GM12872 (cell line): ENCODE measurements around the gene RBBP4.
A peak's percentile ranks its signal among the peaks of the same experiment; 100 is the strongest.

Source experiments
- CTCF ChIP-seq: IDR thresholded peaks from 3 replicates; pipeline ENCODE4 v1.5.1; 2011; ENCODE audit warnings: low read depth, mild to moderate bottlenecking, low read length, moderate library complexity; ENCODE audit not compliant: insufficient read depth

RBBP4 gene

GRCh38 chr1:32618673-32619221 lies 32.3 kb upstream of the RBBP4 start:
- no peak for TF ChIP-seq CTCF

GRCh38 chr1:32619701-32620485 lies 31.1 kb upstream of the RBBP4 start:
- TF ChIP-seq CTCF, result 0 out of 3 replicates have a peak, but pooled peaks have one; percentile 19

GRCh38 chr1:32622205-32622604 lies 28.8 kb upstream of the RBBP4 start:
- TF ChIP-seq CTCF, result no peak

GRCh38 chr1:32622806-32623681 lies 28.0 kb upstream of the RBBP4 start:
- TF ChIP-seq CTCF, result no peak

- TF ChIP-seq CTCF, result no peak
These were observed 27.2 kb upstream of the RBBP4 start for GRCh38 chr1:32623775-32624174.

- no peak for TF ChIP-seq CTCF
These were observed 24.8 kb upstream of the RBBP4 start for GRCh38 chr1:32626176-32626575.

GRCh38 chr1:32627596-32628162 lies 23.3 kb upstream of the RBBP4 start:
- TF ChIP-seq CTCF, result no peak
